Progenitor cell of endocrine pancreas (in vitro differentiated cells): ENCODE measurements around the gene IL17RE. TPM values are rescaled to one million over a fixed set of nuclear protein-coding genes. Genes with fewer than 3 reads are reported as not detected.

Experiments
- DNase-seq: peaks from one replicate; pipeline ENCODE4 v3.0.0; 2021; ENCODE audit warnings: low spot score; ENCODE audit not compliant: unreplicated experiment
- H3K27ac Mint-ChIP-seq: 2 replicates; pipeline ENCODE4 v1.8.0; 2021; ENCODE audit warnings: mild to moderate bottlenecking, moderate library complexity, mixed read lengths
- H3K27me3 Mint-ChIP-seq: 2 replicates; pipeline ENCODE4 v1.8.0; 2021; ENCODE audit warnings: mixed read lengths
- H3K36me3 Mint-ChIP-seq: 2 replicates; pipeline ENCODE4 v1.8.0; 2022; ENCODE audit warnings: mixed read lengths; ENCODE audit not compliant: insufficient read depth
- H3K4me1 Mint-ChIP-seq: 2 replicates; pipeline ENCODE4 v1.8.0; 2021; ENCODE audit warnings: low read depth, mixed read lengths
- H3K4me3 Mint-ChIP-seq: 2 replicates; pipeline ENCODE4 v1.8.0; 2021; ENCODE audit warnings: low read depth, mild to moderate bottlenecking, moderate library complexity, mixed read lengths
- H3K9me3 Mint-ChIP-seq: 2 replicates; pipeline ENCODE4 v1.8.0; 2021; ENCODE audit warnings: low read depth, mixed read lengths
- total RNA-seq: library from RNA; stranded (reverse); gene quantifications from 2 replicates; pipeline ENCODE4 v1.2.1, GENCODE V29; 2021
- TF ChIP-seq, protein P1 (sequence below): fragments of 200-600 bp; sonication (generic); IDR thresholded peaks from one replicate; pipeline ENCODE4 v1.5.0; 2021; ENCODE audit warnings: antibody characterized with exemption, mild to moderate bottlenecking; ENCODE audit not compliant: unreplicated experiment

The IL17RE gene
- total RNA-seq, 1 donor from 2014 or later, result 4.9 TPM

DNA sequence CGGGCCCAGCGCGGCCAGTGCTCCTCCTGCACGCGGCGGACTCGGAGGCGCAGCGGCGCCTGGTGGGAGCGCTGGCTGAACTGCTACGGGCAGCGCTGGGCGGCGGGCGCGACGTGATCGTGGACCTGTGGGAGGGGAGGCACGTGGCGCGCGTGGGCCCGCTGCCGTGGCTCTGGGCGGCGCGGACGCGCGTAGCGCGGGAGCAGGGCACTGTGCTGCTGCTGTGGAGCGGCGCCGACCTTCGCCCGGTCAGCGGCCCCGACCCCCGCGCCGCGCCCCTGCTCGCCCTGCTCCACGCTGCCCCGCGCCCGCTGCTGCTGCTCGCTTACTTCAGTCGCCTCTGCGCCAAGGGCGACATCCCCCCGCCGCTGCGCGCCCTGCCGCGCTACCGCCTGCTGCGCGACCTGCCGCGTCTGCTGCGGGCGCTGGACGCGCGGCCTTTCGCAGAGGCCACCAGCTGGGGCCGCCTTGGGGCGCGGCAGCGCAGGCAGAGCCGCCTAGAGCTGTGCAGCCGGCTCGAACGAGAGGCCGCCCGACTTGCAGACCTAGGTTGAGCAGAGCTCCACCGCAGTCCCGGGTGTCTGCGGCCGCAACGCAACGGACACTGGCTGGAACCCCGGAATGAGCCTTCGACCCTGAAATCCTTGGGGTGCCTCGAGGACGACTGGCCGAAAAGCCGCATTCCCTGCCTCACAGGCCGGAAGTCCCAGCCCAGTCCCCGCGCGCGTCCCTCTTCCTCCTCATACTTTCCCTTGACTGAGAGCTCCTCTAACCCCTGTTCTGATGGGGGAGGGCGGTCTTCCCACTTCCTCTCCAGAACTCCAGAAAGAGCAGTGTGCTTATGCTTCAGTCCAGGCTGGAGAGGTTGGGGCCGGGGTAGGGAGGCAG lies 12.8 kb downstream of the IL17RE start:
- DNase-seq, result peak; percentile 42
- Mint-ChIP-seq H3K36me3 (no peaks in the 10 kb centered on the region), H3K27ac (peak overlapping the region; percentile 37), H3K4me1 (peaks cover 14% of the 10 kb centered on the region), H3K27me3 (no peaks in the 10 kb centered on the region), H3K4me3 (peak overlapping the region; percentile 71), H3K9me3 (no peaks in the 10 kb centered on the region)
- TF ChIP-seq, protein P1, sequence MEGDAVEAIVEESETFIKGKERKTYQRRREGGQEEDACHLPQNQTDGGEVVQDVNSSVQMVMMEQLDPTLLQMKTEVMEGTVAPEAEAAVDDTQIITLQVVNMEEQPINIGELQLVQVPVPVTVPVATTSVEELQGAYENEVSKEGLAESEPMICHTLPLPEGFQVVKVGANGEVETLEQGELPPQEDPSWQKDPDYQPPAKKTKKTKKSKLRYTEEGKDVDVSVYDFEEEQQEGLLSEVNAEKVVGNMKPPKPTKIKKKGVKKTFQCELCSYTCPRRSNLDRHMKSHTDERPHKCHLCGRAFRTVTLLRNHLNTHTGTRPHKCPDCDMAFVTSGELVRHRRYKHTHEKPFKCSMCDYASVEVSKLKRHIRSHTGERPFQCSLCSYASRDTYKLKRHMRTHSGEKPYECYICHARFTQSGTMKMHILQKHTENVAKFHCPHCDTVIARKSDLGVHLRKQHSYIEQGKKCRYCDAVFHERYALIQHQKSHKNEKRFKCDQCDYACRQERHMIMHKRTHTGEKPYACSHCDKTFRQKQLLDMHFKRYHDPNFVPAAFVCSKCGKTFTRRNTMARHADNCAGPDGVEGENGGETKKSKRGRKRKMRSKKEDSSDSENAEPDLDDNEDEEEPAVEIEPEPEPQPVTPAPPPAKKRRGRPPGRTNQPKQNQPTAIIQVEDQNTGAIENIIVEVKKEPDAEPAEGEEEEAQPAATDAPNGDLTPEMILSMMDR, result peak; percentile 32

- DNase-seq, result no peak
- Mint-ChIP-seq H3K4me3 (peak overlapping the region; percentile 71), H3K9me3 (no peaks in the 10 kb centered on the region), H3K4me1 (peaks cover 14% of the 10 kb centered on the region), H3K27me3 (no peaks in the 10 kb centered on the region), H3K27ac (no peak overlapping the region), H3K36me3 (no peaks in the 10 kb centered on the region)
- TF ChIP-seq, protein P1, result no peak
These were observed 13.7 kb downstream of the IL17RE start for GRCh38 chr3:9916346-9916733.

GRCh38 chr3:9916734-9917680 lies 14.4 kb downstream of the IL17RE start, which contains the start of gene IL17RC:
Gene IL17RC, plus strand, starts transcription at chr3:9917098. Its CDS starts 218 bp downstream, at chr3:9917316.
- TF ChIP-seq, protein P1, result no peak
- no peaks in the 10 kb centered on the region for H3K36me3 Mint-ChIP-seq
- peaks cover 14% of the 10 kb centered on the region for H3K4me1 Mint-ChIP-seq
- no peaks in the 10 kb centered on the region for H3K9me3 Mint-ChIP-seq
- H3K4me3 Mint-ChIP-seq, result peak within 1 kb of the TSS; percentile 71
- DNase-seq, result peak; percentile 30
- H3K27me3 Mint-ChIP-seq, result no peaks in the 10 kb centered on the region
- peak within 1 kb of the TSS; percentile 37 for H3K27ac Mint-ChIP-seq

GRCh38 chr3:9917820-9918219 lies 15.2 kb downstream of the IL17RE start:
- DNase-seq, result no peak
- H3K4me3 Mint-ChIP-seq, result no peak overlapping the region
- H3K9me3 Mint-ChIP-seq, result no peaks in the 10 kb centered on the region
- H3K27me3 Mint-ChIP-seq, result no peaks in the 10 kb centered on the region
- H3K27ac Mint-ChIP-seq, result no peak overlapping the region
- peaks cover 14% of the 10 kb centered on the region for H3K4me1 Mint-ChIP-seq
- TF ChIP-seq, protein P1, result no peak
- H3K36me3 Mint-ChIP-seq, result no peaks in the 10 kb centered on the region
